SHP77 treated with DMSO at 0.1 percent for 48 hours (cell line): Measurements from ENCODE around the gene KNDC1.

Experiments used
- DNase-seq: peaks from one replicate; lab custom pipeline; 2025; lab: John Stamatoyannopoulos, UW

Gene KNDC1

DNA sequence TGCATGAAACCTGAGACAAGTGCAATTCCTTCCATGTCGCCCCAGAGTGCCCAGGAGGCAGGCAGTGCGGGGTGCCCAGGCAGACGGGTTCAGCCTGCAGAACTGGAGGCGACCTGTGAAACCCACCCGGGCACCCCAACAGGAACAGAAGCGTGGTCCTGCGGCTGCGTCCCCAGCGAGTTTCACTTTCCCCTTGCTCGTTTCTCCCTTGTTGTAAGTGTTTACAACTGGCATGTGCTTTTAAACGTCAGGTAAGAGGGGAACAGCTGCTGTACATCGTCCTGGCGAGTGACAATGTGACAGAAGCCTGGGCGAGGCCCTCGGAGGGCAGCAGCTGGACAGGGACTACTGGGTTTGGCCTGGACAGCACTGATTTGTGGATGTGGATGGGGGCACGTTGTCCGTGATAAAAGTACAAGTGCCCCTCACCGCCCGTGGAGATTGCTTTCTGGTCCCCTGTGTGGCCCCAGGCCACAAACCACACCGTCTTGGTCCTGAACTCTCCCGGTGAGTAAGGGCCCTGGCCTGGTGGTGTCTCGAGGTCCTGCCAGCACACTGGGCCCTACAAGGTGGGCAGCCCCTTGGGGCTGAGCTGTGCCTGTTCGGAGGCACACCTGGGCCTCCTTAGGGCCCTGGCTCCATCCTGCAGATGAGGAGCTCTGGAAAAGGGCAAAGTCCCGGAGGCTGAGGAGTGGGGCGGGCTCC is 81.6 kb downstream of the KNDC1 start:
- DNase-seq, result no peak

DNA sequence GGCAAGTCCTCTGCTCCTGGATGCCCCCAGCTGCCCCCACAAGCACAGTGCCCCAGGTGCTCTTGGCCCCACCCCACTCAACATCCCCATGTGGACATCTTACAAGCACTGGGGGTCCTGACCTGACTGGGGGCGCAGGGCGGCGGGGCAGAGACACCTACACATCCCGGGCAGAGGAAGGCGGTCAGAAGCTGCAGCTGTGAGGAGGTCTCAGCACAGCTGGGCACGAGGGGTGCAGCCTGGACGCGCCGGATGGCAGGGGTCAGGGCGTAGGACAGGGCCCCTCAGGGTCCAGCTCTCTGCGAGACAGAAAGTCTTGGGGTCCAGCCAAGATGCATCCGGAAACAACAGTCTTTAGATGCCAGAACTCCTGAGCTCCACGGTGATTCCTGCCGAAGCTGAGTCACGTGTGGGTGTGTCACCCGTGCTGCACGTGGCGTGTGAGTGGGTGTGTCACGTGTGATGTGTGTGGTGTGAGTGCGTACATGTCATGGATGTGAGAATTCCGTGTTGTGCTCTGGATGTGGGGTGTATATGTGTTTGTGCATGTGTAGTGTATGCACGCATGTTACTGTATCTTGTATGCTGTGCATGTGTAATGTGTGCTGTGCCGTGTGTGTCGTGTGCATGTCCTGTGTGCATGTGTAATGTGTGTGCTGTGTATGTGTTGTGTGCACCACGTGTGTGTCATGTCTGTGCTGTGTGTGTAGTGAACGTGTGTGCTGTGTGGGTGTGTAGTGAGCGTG is 82.8 kb downstream of the KNDC1 start:
- DNase-seq, result no peak

DNA sequence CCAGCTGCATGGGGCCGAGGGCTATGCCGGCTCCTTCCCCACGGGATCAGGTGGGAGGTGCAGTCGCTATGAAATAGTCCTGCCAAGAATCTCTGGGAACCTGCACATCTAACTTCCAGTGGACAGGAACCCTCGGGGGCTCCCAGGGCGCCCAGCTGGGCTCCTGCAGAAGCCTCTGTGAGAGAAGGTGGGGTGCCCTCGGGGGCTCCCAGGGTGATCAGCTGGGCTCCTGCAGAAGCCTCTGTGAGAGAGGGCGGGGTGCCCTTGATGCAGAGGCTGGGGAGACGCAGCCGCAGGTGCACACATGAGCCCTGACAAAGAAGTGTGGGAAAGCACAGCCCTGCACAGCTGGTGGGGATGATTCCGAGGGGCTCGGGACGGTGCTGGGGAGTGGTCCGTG is 83.6 kb downstream of the KNDC1 start:
- DNase-seq, result no peak

DNA sequence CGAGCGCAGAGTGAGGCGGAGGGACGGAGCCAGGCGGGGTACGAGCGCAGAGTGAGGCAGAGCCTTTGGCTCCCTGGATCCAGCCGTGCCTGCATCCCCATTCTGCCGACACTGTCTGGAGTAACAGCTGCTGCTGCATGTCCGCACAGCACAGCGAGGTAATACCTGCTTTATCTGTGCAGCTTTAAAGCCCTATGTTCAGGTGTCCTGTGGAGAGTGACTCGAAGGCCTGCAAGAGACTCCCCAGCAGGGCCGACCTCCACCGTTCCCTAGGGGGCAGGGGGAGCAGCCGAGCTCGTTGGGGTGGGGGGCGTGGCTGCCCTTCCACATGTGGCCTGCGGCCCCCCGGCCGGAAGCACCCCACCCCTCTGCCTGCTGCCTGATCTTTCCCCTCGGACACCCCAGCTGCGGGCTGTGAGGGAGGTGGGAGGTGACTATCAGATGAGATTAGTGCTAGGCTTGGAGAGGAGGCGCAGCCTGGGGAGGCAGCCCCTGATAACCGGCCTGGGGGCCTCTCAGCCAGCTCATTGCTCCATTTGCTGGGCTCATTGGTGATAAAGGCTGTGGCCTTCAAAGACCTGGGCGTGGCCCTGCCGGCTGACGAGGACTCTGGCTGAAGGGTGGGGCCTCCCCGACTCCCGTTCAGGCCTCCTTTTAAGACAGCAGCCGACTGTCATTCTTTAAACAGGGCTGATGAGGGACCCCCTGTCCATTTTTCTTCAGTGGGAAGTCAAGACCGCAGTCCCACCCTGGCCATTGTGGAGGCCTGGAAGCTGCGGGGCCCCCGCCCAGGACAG is 85.6 kb downstream of the KNDC1 start:
- DNase-seq, result no peak

DNA sequence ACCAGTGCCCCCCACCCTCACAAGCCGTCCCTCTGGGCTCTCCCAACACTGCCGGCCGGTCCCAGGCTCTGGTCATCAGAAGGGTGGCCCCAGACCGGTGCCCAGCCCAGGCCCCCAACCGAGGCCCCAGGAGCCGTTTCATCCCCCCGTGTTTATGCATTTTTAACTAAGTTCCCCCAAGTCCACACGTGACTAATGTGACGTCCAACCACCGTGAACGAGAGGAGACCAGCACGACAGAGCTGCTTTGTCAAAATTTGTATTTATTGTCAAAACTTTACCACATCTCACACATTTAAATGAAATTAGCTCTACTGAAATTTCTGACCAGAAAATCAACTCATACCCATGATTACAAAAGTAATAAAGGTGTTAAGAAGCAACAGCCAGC is 86.2 kb downstream of the KNDC1 start:
- no peak for DNase-seq

DNA sequence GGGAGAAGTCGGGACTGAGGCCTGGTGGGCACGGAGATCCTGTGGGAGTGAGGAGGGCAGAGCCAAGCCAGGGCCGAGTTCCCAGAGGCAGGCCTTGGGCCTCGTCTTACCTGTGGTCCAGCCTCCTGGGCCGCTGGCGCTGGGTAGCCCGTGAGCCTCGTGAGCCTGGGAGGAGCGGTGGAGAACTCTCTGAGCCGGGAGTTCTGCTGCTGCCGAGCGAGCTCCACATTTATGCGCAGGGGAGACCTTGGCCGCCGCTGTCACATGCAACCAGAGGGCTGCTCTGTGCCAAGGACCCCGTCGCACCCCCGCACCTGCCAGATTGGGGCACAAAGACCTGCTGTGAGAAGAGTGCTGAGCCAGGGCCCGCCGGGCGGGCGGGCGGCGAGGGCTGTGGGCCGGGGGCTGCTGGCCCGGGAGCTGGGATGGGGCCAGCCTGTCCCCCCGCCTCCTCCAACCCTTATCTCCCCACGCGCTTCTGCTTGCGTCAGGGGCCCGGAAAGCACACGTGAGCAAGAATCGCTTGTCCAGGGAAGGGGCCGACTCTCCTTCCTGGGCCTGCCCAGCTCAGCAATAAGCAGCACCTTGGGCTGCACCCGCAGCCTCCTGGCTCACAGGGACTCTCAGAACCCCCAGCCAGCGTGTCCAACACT is 87.8 kb downstream of the KNDC1 start:
- no peak for DNase-seq

DNA sequence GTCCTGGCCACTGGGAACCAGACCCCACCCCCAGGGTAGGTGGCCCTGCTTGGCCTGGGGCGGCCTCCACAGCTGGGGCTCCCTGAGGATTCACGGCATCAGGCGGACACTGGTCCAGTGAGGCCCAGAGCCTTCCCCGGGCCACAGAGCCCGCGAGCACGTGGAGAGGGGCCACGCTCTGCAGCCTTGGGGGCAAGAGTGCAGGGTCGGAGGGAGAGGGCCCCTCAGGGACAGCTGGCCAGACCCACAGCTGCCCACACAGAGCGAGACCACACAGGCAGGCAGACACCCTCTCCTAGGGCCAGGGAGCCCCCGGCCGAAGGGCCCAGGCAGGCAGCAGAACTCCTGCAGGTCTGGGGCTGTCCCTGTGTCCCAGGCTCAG is 88.3 kb downstream of the KNDC1 start:
- no peak for DNase-seq

DNA sequence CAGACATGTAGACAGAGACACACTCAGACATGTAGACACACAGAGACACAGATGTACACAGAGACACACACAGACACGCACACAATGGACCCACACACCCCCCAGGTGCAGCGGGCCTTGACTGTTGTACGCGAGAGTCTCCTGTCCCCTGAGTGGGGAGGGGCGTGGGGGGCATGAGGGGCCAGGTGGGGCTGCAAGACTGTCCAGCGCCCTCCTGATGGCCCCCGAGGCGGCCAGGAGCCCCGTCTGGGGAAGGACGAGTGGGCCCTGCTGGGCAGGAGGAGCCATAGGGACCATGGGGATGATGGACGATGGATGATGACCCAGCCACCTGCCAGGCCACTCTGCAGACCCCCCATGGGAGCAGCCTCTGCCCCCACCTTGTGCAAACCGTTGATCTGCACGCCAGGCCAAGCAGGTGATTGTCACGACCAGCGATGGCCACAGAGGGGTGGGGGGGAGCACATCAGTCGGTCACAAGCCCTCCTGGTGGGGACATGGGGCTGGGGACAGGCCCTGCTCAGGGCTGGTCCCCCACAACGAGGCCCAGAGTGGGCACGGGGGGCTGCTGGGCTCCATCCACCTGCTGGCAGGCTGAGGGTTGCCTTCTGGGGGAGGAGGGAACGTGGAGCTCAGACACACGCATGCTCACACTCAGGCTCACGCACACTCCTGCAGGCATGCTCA is 89.2 kb downstream of the KNDC1 start:
- no peak for DNase-seq

DNA sequence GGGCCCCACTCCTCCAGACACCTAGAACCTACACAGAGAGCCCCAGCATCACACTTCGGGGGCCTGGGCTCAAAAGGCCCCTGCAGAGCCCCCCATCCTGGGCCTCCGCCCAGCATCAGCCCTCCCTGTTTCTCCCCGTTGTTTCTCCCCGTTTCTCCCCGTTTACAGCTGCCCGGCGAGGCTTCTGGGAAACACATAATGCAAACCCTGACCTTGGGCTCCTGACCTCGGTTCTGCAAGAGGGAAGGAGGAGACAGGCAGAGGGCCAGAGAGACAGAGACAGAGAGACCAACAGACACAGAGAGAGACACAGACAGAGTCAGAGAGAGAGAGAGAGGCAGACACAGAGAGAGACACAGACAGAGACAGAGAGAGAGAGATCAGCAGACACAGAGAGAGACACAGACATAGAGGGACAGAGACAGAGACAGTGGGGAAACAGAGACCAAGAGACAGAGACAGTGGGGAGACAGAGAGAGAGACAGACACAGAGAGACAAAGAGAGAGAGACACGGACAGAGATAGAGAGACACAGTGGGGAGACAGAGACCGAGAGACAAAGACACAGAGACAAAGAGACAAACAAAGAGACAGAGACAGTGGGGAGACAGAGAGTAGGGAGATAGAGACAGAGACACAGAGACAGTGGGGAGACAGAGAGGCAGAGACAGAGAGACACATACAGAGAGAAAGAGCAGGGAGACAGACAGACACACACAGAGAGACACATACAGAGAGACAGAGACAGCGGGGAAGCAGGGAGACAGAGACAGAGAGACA is 90.1 kb downstream of the KNDC1 start:
- DNase-seq, result no peak

DNA sequence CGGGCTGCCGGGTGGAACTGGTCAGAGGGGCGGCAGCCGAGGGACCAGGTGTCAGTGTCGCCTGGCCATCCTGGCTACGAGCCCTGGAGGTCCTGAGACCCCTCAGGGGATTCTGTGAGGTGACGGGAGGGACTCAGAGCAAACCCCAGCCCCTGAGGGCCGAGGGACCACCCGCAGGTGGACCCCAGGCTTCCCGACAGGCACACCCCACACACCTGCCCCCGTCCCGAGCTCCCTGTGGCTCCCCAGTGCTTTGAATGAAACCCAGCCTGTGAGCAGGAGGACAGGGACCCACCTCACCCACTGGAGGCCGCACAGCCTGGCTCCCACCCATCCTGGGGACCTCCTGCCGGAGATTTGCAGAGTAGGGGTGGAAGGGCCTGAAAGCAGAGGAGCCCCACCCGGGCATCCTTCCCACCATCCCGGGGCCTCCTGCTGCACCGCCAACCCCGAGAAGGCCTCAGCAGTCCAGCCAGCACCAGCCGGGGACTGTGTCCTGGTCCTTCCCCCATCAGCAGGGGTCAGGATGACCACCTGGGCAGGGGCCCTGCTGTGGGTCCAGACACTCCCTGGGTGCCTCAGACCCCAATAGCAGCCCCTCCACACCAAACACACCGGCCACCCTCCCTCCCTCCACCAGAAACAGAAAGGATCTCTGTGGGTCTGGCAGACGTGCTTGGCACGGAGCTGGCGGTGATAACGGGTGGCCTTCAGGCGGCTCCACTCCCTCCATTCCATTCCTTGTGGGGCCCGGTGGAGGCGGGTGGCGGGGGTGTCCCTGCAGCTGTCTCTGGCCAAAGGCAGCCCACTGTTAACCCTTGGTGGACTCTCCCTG is 91.6 kb downstream of the KNDC1 start:
- no peak for DNase-seq

DNA sequence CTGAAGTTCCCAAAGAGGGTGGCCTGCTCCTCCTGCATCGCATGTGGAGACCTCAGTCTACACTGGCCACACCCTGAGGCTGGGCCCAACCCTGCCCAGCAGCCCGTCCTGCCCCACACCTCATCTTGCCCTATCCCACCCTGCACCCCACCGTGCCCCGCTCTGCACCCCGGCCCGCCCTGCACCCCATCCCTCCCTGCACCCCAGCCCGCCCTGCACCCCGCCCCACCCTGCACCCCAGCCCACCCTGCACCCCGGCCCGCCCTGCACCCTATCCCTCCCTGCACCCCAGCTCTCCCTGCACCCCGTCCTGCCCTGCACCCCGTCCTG is 92.2 kb downstream of the KNDC1 start:
- DNase-seq, result no peak

DNA sequence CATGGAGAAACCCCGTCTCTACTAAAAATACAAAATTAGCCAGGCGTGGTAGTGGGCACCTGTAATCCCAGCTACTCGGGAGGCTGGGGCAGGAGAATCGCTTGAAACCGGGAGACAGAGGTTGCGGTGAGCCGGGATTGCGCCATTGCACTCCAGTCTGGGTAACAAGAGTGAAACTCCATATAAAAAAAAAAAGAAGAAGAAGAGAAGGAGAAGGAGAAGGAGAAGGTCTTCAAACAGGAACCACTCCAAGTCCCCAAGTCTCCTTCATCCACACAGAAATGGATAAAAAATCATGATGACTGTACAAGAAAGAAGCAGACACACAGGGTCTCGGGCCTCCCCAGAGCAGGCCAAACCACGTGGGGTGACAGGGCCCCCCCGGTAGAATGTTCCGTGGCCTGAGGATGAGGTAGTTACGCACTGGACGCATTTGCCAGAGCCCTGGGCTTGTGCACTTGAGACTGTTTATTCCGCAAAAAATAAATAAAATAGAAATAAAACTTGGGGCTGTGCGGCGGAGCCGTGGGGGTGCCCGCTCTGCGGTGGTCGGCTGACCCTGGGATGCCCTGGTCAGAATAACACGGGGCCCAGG is 93.4 kb downstream of the KNDC1 start:
- DNase-seq, result no peak

DNA sequence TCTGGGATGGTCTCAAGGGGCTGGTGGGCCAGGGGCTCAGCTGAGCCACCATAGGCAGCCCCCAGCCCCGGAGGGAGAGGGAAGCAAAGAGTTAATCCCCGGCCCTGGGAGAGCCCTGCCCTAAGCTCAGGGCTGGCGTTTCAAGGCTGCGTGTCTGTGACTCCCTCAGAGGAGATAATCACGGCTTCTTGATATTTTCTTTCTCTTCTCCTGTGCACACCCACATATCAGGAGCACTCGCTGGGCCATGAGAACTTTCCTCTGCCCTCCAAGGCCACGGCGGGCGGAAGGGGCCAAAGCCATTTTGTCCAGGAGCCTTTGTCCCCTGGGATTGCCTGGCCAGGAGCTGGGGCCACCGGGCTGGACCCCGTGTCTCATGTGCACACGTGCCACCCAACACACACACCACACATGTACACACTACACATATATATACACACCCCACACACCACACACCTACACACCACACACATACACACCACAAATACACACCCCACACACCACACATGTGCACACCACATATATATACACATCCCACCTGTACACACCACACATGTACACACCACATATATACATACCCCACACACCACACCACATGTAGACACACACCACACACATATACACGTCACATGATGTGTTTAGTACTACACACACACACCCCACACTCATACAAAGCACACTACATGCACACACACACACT is 94.6 kb downstream of the KNDC1 start:
- DNase-seq, result no peak

DNA sequence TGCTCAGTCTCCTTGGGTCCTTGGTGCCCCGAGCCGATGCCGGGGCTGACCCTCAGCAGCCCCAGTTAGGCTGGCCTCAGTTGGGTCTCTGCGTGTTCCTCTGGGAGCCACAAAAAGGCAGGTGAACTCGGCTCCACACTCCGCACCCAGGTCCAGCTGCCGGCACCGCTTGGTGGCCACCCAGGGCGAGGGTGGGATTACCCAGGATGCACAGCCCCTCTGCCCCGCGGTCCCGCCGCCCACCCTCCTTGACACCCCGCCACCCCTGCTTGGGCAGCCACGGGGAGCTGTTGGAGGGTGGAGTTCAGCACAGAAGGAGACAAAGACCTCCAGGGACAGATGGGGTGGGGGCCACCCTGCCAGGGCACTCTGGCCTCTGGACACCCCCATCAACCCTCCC is 95.3 kb downstream of the KNDC1 start:
- no peak for DNase-seq

DNA sequence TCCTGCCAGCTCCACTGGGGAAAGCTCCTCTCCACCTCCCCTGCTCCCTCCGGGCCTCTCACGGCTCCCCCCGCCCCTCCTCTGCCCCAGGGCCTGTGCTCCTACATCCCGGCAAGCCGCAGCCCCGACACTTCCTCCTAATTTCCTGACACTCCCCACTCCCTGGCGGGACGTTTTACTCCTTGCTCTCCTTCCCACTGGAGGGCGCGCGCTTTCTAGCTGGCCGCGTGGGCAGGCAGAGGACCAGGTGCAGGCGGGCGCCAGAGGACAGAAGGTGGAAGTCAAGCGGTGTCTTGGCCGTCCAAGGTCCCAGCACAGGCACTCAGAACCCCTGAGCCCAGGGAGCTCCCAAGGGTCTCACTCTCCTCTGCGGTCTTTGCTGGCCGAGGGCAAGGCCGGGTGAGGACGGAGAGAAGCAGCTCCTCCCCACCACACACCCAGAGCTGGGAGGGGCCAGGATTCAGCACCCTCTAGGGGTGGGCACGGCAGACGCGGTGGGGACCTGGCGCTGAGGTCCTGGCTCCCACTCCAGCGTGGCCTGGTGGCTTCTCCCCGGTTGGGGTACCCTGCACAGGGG is 97.6 kb downstream of the KNDC1 start:
- DNase-seq, result no peak

DNA sequence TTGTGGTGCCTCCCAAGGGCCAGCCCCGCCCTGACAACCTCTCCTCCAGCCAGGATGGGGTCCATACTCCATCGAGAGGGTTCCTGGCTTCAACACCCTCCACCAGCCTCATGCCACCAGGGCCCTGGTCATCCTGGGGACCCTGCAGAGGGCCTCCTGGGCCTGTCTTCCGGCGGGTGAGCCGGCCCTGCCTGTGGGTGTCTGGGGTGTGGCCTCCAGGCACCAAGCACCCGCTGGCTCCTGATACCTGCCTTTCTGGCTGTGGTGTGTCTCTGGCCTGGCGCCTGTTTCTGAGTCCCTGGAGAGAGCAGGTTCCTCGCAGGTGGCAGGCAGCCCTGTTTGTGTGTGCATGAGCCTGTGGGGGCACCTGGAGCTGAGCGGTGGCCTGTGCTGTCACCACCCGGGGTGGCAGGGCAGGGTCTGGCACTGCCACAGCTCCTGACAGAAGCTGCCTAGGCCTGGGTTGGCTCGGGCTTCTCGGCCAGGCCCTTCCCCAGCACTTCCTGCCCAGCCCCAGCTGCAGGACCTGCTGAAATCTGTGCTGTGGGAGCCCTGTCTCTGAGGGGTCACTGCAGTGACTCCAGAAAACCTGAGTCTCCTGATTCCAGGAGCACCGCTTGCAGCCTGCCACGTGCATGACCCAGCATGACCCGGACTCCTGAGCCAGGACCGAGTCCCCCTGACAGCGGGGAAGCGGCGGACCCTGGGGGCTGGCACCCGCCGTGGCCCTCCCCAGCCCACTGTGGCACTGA is 98.2 kb downstream of the KNDC1 start:
- DNase-seq, result no peak

DNA sequence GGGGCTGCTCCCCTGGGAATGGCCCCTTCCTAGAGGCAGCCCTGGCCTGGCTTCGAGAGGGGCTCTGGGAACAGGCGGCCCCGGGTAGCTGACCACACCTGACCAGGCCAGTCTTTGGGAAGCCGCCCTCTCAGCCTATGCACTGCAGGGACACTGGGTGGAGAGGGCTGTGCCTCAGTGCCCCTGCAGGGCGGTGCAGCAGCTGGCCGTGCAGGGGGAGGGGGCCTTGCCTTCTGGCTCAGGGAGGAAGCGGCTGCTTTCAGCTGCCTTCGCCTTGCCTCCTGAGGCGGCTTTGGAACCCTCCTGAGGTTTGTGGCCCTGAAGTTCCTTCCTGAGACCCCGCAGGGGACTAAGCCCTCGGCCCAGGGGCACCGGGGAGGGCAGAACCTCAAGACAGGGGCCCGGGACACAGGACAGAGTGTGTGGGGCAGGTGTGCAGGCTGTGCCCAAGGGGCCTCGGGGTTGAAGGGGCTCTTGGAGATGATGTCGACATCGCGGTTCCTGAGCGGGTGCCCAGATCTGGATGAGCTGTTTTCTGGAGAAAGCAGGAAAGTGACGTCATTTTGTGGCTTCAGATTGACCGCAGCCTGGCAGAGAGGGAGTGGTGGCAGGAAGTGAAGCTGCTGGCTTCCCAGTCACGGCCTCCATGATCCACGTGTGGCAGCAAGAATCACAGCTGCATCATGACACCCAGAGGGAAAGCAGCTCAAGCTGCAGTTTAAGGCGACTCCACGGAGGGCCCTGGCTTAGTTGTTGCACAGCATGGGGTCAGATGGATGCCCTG is 99.0 kb downstream of the KNDC1 start:
- DNase-seq, result no peak
